Keratinocyte (primary cell): ENCODE results near the gene SLC19A1. TPM values are rescaled to one million over a fixed set of nuclear protein-coding genes. Genes with fewer than 3 reads are reported as not detected.

Source experiments
- DNase-seq: peaks from one replicate; pipeline ENCODE4 v3.0.0-alpha.2; 2011; ENCODE audit warnings: low read depth, missing footprints, low spot score
- FAIRE-seq: peaks from 2 replicates; lab custom pipeline; 2011; peaks lifted over from hg19 to GRCh38; lab: Jason Lieb, UNC
- H2AFZ ChIP-seq: 2 replicates; pipeline ENCODE4 v1.6.0; 2012; ENCODE audit warnings: low read length, control low read depth, inconsistent platforms; ENCODE audit not compliant: control insufficient read depth
- H3K27ac ChIP-seq: 2 replicates; pipeline ENCODE4 v1.5.1; 2011; ENCODE audit warnings: low read length; ENCODE audit not compliant: control insufficient read depth, insufficient read depth
- H3K27me3 ChIP-seq: 3 replicates; pipeline ENCODE4 v1.6.0; 2011; ENCODE audit warnings: low read length; ENCODE audit not compliant: control insufficient read depth, insufficient read depth; ENCODE audit errors: extremely low read depth
- H3K36me3 ChIP-seq, 2 experiments: 2 replicates in 1 of 2; 3 replicates in 1 of 2; pipeline ENCODE4 v1.5.1; 2011; ENCODE audit warnings: low read length in 2 of 2, mild to moderate bottlenecking in 1 of 2; ENCODE audit not compliant: control insufficient read depth in 2 of 2, insufficient read depth in 2 of 2; ENCODE audit errors: extremely low read depth in 1 of 2
- H3K4me1 ChIP-seq: 3 replicates; pipeline ENCODE4 v1.5.1; 2011; ENCODE audit warnings: low read length; ENCODE audit not compliant: control insufficient read depth, insufficient read depth; ENCODE audit errors: extremely low read depth
- H3K4me2 ChIP-seq: 3 replicates; pipeline ENCODE4 v1.6.0; 2011; ENCODE audit warnings: low read depth, low read length; ENCODE audit not compliant: control insufficient read depth, insufficient read depth; ENCODE audit errors: extremely low read depth
- H3K4me3 ChIP-seq, 3 experiments: fragments of 200-600 bp in 1 of 3; sonication (generic) in 1 of 3; 2 replicates in 2 of 3; 3 replicates in 1 of 3; pipeline ENCODE4 v1.5.1; 2011 to 2016; ENCODE audit warnings: low read length in 3 of 3, mild to moderate bottlenecking in 3 of 3, control low read depth in 2 of 3, inconsistent platforms in 1 of 3, low read depth in 1 of 3, mixed read lengths in 1 of 3, mixed run types in 1 of 3, moderate library complexity in 1 of 3; ENCODE audit not compliant: control insufficient read depth in 2 of 3, insufficient read depth in 2 of 3; ENCODE audit errors: extremely low read depth in 1 of 3
- H3K79me2 ChIP-seq: 2 replicates; pipeline ENCODE4 v1.6.0; 2012; ENCODE audit warnings: low read length; ENCODE audit not compliant: control insufficient read depth, insufficient read depth
- H3K9ac ChIP-seq: 3 replicates; pipeline ENCODE4 v1.6.0; 2011; ENCODE audit warnings: low read length; ENCODE audit not compliant: control insufficient read depth, insufficient read depth; ENCODE audit errors: extremely low read depth
- H3K9me1 ChIP-seq: 3 replicates; pipeline ENCODE4 v1.6.0; 2011; ENCODE audit warnings: low read length; ENCODE audit not compliant: control insufficient read depth, insufficient read depth; ENCODE audit errors: extremely low read depth
- H3K9me3 ChIP-seq: 2 replicates; pipeline ENCODE4 v1.5.1; 2012; ENCODE audit warnings: low read depth, low read length; ENCODE audit not compliant: control insufficient read depth
- H4K20me1 ChIP-seq: 3 replicates; pipeline ENCODE4 v1.6.0; 2011; ENCODE audit warnings: low read length; ENCODE audit not compliant: control insufficient read depth, insufficient read depth; ENCODE audit errors: extremely low read depth
- EZH2 ChIP-seq: IDR thresholded peaks from one replicate; pipeline ENCODE4 v1.6.1; 2012; ENCODE audit warnings: inconsistent platforms, mild to moderate bottlenecking, low read length, moderate library complexity
- dilution Hi-C: fragments of 300-500 bp; cut with MboI; formaldehyde crosslinking; loops from one replicate; pipeline ENCODE4 v1.7.0; 2020; ENCODE audit warnings: low sequenced_read_pairs; ENCODE audit not compliant: extremely low pct_ligation_motif_present
- polyA plus RNA-seq, 5 experiments: library from polyadenylated mRNA; depleted of rRNA in 3 of 5; stranded (reverse) in 3 of 5; stranded (forward) in 1 of 5; unstranded in 1 of 5; fragments of >200 nt; gene quantifications; 1 replicate in 1 of 5; 2 replicates in 3 of 5; 3 replicates in 1 of 5; pipeline versions ENCODE4 v1.2.1 to v1.2.3, GENCODE V29; 2011 to 2012; ENCODE audit warnings: missing spikeins in 2 of 5, low read depth in 1 of 5, low replicate concordance in 1 of 5
- TF ChIP-seq, protein P1 (sequence below), 3 experiments: IDR thresholded peaks in 1 of 3; conservative IDR thresholded peaks in 1 of 3; optimal IDR thresholded peaks in 1 of 3; 2 replicates in 2 of 3; 3 replicates in 1 of 3; pipeline versions ENCODE3 to v1.5.1; 2011; ENCODE audit warnings: low read length in 3 of 3, mild to moderate bottlenecking in 3 of 3, moderate library complexity in 2 of 3, control low read depth in 1 of 3, inconsistent platforms in 1 of 3; ENCODE audit not compliant: insufficient read depth in 2 of 3; ENCODE audit errors: extremely low read depth in 1 of 3

Gene SLC19A1
- polyA plus RNA-seq, 1 donor (not counting 4 experiments of a cell fraction or from before 2014, with no cell fraction given): 3.8 TPM

DNA sequence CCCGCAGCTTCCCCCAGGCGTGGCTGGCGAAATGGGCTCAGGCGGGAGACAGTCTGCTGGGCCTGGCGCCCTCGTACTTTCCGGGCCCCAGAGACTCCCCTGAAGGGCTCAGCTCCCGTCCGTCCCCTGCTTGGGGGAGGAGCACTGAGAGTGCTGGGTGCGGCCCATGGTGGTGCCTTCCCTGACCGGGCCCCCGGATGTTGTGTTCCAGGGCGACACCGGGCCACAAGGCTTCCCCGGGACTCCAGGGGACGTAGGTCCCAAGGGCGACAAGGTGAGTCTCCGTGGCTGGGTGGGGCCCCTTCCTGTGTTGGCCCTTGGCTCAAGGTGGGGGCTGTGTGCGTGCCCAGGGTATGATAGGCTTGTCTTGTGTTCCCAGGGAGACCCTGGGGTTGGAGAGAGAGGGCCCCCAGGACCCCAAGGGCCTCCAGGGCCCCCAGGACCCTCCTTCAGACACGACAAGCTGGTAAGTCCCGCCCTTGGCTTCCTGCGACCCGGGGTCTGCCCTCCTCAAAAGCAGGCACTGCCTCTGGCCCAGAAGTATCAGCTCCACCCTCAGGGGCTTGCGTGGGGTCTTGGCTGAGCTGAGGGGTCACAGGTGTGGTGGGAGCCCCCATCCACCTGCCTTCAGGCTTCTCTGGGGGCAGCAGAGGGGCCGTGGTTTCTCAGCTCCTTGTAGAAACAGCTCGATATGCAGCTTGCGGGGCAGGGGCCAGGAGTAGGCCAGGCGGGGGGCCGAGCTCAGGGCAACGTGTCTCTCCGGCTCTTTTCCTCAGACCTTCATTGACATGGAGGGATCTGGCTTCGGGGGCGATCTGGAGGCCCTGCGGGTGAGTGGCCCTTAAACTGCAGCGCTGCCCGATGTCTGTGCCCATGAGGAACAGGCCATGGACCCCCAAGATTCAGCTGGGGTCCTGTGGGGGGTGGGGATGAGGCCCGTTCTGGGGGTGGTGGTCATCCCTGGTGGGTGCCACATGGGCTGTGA is 62.3 kb downstream of the SLC19A1 start:
- Histone ChIP-seq H3K9me3 (no peaks in the 10 kb centered on the region), H3K4me1 (no peaks in the 10 kb centered on the region), H3K9ac (no peak overlapping the region), H3K36me3 (peaks cover 9 to 25% of the 10 kb centered on the region in 2 experiments), H3K4me3 (no peak overlapping the region), H3K27me3 (no peaks in the 10 kb centered on the region), H3K4me2 (no peak overlapping the region), H2AFZ (no peak overlapping the region), H4K20me1 (no peaks in the 10 kb centered on the region), H3K27ac (no peak overlapping the region), H3K9me1 (no peaks in the 10 kb centered on the region), H3K79me2 (no peaks in the 10 kb centered on the region)
- dilution Hi-C loops: no loop called here
- DNase-seq (no peak), FAIRE-seq (no peak)
- TF ChIP-seq EZH2: no peak
- TF ChIP-seq, protein P1, sequence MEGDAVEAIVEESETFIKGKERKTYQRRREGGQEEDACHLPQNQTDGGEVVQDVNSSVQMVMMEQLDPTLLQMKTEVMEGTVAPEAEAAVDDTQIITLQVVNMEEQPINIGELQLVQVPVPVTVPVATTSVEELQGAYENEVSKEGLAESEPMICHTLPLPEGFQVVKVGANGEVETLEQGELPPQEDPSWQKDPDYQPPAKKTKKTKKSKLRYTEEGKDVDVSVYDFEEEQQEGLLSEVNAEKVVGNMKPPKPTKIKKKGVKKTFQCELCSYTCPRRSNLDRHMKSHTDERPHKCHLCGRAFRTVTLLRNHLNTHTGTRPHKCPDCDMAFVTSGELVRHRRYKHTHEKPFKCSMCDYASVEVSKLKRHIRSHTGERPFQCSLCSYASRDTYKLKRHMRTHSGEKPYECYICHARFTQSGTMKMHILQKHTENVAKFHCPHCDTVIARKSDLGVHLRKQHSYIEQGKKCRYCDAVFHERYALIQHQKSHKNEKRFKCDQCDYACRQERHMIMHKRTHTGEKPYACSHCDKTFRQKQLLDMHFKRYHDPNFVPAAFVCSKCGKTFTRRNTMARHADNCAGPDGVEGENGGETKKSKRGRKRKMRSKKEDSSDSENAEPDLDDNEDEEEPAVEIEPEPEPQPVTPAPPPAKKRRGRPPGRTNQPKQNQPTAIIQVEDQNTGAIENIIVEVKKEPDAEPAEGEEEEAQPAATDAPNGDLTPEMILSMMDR (optimal IDR thresholded peaks at IDR 0.05 in 1 of 3, IDR thresholded peaks at IDR 0.05 in 1 of 3, conservative IDR thresholded peaks at IDR 0.05 in 1 of 3; ENCODE audit: extremely low read depth in 1 of 3, insufficient read depth in 2 of 3, low read length in 3 of 3): no peak

DNA sequence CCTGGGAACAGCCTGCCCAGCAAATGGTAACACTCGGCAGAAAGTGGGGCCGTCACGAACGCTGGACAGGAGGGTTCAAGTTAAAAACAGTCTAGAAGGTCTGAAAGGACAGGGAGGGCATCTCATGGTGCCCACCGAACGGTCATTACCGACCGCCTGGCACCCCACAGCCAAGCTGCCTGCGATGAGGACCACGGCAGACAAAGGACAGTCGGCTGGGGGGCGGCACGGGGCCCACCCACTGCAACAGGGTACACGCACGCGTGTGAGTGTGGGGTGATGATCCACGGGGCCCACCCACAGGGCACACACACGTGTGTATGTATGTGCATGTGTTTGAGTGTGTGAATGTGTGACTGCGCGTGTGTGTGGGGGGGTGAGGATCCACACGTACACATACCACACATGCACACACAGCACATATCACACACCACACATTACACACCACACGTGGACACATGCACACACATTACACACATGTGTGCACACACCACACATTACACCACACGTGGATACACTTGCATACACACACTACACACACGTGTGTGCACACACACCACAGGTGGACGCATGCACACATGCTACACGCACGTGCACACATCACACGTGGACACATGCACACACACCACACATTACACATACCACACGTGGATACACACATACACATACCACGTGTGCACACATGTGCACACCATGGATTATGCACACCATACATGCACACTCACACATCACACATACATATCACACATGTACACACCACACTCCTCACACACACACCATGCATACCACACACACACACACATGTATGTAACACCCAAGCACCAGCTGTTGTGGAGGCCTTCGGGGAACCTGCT is 63.2 kb downstream of the SLC19A1 start:
- TF ChIP-seq EZH2: no peak
- TF ChIP-seq, protein P1 (optimal IDR thresholded peaks at IDR 0.05 in 1 of 3, IDR thresholded peaks at IDR 0.05 in 1 of 3, conservative IDR thresholded peaks at IDR 0.05 in 1 of 3; ENCODE audit: extremely low read depth in 1 of 3, insufficient read depth in 2 of 3, low read length in 3 of 3): no peak
- no peaks in the 10 kb centered on the region for H3K27me3 ChIP-seq
- no peak overlapping the region for H2AFZ ChIP-seq
- dilution Hi-C loops: no loop called here
- no peak overlapping the region for H3K4me3 ChIP-seq
- no peak overlapping the region for H3K9ac ChIP-seq
- H3K79me2 ChIP-seq: no peaks in the 10 kb centered on the region
- H3K36me3 ChIP-seq: peaks cover 9 to 20% of the 10 kb centered on the region in 2 experiments
- H4K20me1 ChIP-seq: no peaks in the 10 kb centered on the region
- H3K27ac ChIP-seq: no peak overlapping the region
- no peak for DNase-seq
- H3K9me3 ChIP-seq: no peaks in the 10 kb centered on the region
- FAIRE-seq: no peak
- H3K4me2 ChIP-seq: no peak overlapping the region
- no peaks in the 10 kb centered on the region for H3K9me1 ChIP-seq
- no peaks in the 10 kb centered on the region for H3K4me1 ChIP-seq
